GM21381 (cell line): ENCODE measurements around the gene WARS2.

Source experiments
- ATAC-seq: cut with Tn5 transposase; IDR thresholded peaks from one replicate; pipeline ENCODE4 v1.9.1; 2021; ENCODE audit warnings: mild to moderate bottlenecking, moderate library complexity; ENCODE audit not compliant: unreplicated experiment

WARS2 gene

DNA sequence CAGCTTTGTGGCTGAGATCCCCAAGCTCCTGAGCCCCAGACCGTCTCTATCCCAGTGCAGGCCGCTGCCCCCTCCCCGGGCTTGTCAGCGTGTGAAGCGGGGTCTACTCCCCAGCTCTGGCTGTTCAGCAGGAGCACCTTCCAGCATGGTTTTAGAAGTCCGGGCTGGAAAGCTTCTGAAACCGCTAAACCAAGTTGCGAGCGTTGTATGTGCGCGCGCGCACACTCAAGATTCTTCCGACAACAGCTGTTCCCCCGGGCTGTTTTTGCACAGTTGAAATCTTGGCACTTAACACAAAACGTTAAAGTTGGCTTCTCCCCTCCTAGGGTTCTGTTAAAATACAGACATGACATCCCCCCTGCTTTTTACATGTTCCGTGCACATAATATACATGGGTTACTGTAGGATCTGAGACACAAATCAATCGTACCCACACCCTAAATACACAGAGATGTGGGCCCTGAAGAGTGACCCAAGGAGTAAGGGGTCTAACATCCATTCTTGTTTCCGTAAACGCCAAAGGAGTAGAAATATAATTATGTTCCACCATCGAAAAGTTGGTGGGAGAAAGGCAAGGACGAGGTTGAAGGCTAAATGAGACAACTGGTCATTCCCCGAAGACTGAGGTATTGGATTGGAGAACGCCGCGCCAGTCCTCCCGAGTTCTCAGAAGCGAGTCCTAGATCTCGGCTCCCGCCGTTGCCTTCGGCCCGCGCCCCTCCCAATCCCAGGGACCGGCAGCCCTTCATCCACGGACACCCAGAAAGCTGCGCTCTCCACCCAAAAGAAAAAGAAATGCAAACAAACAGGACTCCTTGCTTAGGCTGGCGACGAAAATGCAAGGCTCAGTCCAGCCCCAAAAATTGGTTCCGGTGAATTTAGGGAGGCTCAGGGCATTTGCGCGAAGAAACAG lies 153.6 kb downstream of the WARS2 start:
- ATAC-seq = no peak

DNA sequence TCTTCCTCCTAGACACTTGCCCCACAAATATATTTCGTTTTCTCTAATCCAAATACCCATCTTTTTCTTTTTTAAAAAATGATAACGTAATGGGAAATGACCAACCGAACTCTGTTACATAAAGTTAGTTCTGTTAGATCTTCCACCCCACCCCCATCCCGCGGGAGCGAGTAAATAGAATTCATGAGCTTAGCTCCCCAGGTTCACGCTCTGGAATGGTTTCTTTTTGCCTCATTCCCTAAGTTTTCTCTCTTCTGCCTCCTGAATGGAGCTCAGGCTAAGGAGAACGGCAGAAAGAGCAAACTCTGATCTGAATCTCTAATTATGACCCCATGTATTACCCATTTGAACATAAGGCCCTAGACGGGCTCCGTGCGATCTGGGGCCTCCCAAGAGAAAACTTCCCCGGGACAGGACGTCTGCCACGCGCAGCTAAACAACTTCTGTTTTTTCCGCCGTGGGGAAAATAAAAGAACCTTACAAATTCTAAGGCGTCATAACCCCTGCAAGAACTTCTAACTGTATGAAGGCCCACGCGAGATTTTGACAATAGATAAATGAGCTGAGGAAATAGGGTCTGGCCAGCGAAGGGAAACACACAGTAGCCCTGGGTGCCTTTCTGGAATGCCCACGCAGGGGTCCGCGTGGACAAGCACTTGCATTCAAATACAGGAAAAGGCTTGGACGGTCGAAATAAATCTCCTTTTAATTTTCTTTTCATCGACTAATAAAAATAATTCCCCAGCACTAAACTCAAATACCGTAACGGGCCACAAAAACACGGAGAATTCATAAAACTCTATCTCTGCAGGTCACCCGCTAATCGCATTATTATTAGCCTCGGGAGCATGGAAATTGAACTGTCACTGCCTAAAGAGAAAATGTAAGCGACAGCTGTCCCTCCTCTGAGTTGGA lies 154.6 kb downstream of the WARS2 start:
- no peak for ATAC-seq

DNA sequence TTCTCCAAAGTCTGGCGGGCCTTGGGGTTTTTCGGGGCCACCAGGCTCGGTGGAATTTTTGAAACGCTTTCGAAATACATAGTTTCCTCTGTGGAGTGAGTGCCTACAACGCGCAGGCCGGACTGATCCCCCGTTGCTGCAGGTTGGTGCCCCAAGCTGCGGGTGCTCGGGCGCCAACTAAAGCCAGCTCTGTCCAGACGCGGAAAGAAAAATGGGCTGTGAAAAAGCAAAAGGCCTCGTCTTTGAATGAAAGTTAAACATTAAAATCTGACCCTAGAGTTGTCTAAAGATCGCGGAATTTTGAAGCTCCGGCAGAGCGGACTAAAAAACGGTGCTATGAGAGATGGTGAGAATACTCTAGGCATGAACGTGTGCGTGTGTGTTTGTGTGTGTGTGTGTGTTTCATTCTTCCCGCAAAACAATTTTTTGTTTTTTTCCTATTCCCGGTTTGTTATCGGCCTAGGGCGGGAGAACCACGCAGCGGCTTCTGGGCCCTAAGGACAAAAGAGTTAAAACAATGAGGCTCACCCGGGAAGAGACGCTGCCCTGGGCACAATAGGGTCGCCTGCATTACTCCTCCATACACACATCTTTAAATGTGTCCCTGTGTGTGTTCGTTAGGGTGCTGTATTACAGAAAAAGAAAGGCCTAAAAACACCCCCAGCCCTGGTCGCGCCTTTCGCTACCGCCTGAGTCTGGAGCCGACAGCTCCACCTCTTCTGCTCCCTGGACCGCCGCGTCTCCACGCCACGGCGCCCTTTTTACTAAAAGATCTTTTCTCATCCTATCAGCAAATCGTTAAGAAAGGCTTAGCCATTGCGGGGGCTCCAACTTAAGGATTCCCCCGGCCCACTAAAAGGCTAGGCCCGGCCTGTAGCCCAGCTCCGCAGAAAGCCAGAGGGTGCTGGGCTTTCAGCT lies 155.5 kb downstream of the WARS2 start:
- ATAC-seq = no peak

DNA sequence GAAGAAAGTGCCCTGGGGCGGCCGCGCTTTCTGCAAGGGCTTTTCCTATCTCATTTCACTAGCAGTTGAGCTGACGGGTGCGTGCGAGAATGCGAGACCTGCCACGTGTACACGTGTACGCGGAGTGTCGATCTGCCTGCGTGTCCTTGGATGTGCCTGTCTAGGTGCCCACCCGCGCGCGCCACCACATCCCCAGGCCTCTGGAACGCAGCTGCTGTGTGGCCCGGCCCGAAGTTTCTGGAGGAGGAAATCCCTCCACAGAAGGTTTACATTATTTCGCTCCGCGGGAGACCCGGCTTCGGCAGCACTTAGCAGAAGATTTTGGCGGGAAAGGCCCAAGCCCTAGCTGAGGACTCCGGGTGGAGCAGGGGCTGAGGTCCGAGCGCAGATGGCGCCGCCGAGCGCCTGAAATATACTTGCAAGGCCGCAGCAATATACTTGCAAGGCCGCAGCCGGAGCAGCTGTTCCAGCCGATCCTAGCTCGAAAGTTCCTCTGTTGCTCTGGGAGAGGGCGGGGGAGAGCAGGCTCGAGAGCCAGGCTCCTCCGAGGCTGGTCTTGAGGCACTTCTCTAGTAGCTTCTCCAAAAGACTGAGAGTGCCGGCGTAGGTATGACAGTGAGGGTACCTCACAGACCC lies 156.2 kb downstream of the WARS2 start:
- no peak for ATAC-seq

DNA sequence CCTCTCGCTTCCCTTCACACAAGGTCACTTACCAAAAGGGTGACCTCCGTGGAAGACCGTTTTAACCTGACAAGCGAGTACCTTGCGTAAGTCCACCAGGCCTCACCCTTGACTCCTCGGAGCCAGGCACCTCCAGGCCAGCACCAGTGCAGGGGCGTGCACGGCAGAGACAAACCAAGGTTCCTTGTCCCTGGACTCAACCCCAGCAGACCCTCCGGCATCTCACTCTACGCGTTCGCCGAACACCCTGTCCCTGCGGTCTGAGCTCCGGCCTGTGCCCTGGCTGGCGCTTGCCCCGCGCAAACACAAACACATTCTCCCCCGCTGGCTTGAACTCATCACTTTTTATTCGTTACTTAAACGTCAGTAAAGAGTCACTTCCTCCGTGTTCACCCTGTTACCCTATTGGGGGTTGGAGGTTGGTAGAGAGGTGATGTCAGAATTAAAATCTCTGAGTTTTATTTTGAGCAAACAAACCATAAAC lies 156.9 kb downstream of the WARS2 start:
- no peak for ATAC-seq

DNA sequence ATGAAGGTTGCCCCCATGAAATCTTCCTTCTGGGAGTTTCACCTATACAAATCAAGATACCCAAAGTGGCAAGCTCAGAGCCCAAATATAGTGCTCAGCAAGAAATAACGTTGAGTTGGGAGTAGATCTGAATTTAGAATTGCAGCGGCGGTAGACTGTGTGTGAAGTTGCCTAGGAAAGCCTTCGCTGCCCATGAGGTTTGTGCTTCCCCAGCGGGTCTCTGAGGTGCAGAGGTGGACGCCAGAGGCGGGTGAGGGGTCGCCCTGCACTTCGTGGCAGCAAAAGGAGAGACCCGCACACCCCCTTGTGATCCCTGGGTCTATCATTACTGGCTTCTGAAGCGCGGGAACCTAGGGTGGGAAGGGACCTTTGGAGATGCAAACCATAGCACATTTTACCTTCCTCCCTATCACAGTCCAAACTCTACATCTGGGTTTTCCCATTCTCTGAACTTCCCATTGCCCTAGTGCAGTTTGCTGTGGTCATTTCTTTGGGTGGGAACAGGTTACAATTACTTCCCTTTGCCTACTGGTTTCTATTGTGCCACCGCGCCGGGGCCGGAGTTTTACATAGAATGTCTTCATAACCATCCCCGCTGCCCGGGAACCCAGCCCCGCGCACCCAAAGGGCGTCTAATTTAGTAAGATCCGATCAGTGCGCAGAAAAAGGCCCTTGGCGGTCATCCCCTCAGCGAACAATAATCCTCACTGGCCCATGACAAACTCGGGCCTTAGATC lies 157.5 kb downstream of the WARS2 start:
- ATAC-seq = no peak

DNA sequence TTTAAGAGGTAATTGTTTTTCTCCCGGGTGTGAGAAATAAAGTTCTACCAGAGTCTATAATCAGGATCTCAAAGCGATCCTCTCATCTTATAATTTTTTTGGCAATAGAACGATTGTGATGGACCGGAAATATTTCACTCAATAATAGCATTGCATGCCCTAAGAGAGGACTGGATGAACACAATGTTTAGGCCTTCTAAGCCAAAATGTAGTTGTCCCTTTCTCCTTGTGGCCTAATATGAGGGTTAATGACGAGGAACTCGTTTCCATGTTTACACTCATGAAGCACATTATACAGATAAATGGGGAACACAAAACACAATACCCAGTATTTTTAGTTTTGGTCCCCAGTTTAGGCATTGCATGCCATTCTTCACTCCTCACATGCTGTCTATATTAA lies 158.2 kb downstream of the WARS2 start:
- ATAC-seq = no peak

DNA sequence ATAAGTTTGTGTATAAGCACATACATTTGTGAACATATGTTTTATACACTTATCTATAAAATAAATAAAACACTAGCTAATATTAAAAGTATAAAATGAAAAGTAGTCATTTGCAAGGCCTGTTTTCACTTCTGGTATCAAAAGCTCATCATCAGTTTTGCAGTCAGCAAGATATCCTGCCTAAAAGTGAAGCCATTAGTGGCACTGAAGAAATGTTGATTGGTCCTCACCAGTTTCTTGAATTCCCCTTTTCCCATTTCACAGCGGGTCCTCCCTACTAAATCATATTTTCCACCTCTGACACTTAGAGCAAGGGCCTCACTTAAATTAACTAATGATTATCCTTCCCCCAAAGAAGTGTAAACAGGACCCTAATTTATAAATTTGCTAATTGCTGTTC lies 159.0 kb downstream of the WARS2 start:
- no peak for ATAC-seq
